Trophoblast cell (in vitro differentiated cells and primary cell): ENCODE measurements around the gene UBE2U.

Source experiments
- DNase-seq, 2 donors: peaks; one replicate each; pipeline ENCODE4 v3.0.0-alpha.2; 2016
- H2AFZ ChIP-seq: 2 replicates; pipeline ENCODE4 v1.6.1; 2013; ENCODE audit warnings: low read length, moderate library complexity, mild to moderate bottlenecking; ENCODE audit not compliant: insufficient read depth, poor library complexity
- H2AK5ac ChIP-seq: 2 replicates; pipeline ENCODE4 v1.6.1; 2013; ENCODE audit warnings: mild to moderate bottlenecking, low read length
- H2BK120ac ChIP-seq: 2 replicates; pipeline ENCODE4 v1.6.1; 2013; ENCODE audit warnings: low read length, mild to moderate bottlenecking, moderate library complexity; ENCODE audit not compliant: insufficient read depth, poor library complexity
- H2BK12ac ChIP-seq: 2 replicates; pipeline ENCODE4 v1.6.1; 2013; ENCODE audit warnings: mild to moderate bottlenecking, low read length, moderate library complexity
- H2BK5ac ChIP-seq: 2 replicates; pipeline ENCODE4 v1.6.1; 2013; ENCODE audit warnings: low read length, low read depth, moderate library complexity, mild to moderate bottlenecking; ENCODE audit not compliant: poor library complexity
- H3K14ac ChIP-seq: 2 replicates; pipeline ENCODE4 v1.6.1; 2013; ENCODE audit warnings: mild to moderate bottlenecking, low read length
- H3K18ac ChIP-seq: 2 replicates; pipeline ENCODE4 v1.6.1; 2013; ENCODE audit warnings: mild to moderate bottlenecking, low read length
- H3K23ac ChIP-seq: 2 replicates; pipeline ENCODE4 v1.6.1; 2013; ENCODE audit warnings: low read length
- H3K27ac ChIP-seq: 2 replicates; pipeline ENCODE4 v1.5.1; 2013; ENCODE audit warnings: low read depth, mild to moderate bottlenecking, inconsistent platforms, low read length, moderate library complexity
- H3K27me3 ChIP-seq: 2 replicates; pipeline ENCODE4 v1.6.1; 2013; ENCODE audit warnings: inconsistent platforms, mild to moderate bottlenecking, low read length, moderate library complexity; ENCODE audit not compliant: insufficient read depth
- H3K36me3 ChIP-seq, 2 experiments: 1 replicate in 1 of 2; 2 replicates in 1 of 2; pipeline ENCODE4 v1.6.1; 2013; ENCODE audit warnings: low read length in 2 of 2, mild to moderate bottlenecking in 2 of 2, moderate library complexity in 1 of 2; ENCODE audit not compliant: insufficient read depth in 2 of 2, control insufficient read depth in 1 of 2
- H3K4ac ChIP-seq: 2 replicates; pipeline ENCODE4 v1.6.1; 2013; ENCODE audit warnings: low read depth, mild to moderate bottlenecking, low read length, moderate library complexity
- H3K4me1 ChIP-seq, 2 experiments: 1 replicate in 1 of 2; 2 replicates in 1 of 2; pipeline ENCODE4 v1.6.1; 2013; ENCODE audit warnings: low read length in 2 of 2, mild to moderate bottlenecking in 2 of 2, moderate library complexity in 1 of 2; ENCODE audit not compliant: insufficient read depth in 2 of 2, control insufficient read depth in 1 of 2
- H3K4me2 ChIP-seq: 2 replicates; pipeline ENCODE4 v1.6.1; 2013; ENCODE audit warnings: inconsistent platforms, mild to moderate bottlenecking, low read length, moderate library complexity
- H3K4me3 ChIP-seq: 2 replicates; pipeline ENCODE4 v1.5.1; 2013; ENCODE audit warnings: mild to moderate bottlenecking, low read depth, low read length, inconsistent platforms
- H3K79me1 ChIP-seq: one replicate; pipeline ENCODE4 v1.6.1; 2013; ENCODE audit warnings: low read length
- H3K79me2 ChIP-seq: 2 replicates; pipeline ENCODE4 v1.6.1; 2013; ENCODE audit warnings: low read length, mild to moderate bottlenecking; ENCODE audit not compliant: control insufficient read depth, insufficient read depth, poor library complexity
- H3K9ac ChIP-seq: 2 replicates; pipeline ENCODE4 v1.6.1; 2013; ENCODE audit warnings: mild to moderate bottlenecking, low read length
- H3K9me3 ChIP-seq: 2 replicates; pipeline ENCODE4 v1.6.1; 2013; ENCODE audit warnings: low read depth, mild to moderate bottlenecking, control low read depth, inconsistent platforms, low read length; ENCODE audit not compliant: insufficient read depth
- H4K12ac ChIP-seq: 2 replicates; pipeline ENCODE4 v1.6.1; 2013; ENCODE audit warnings: low read depth, mild to moderate bottlenecking, low read length, moderate library complexity
- H4K8ac ChIP-seq: 2 replicates; pipeline ENCODE4 v1.6.1; 2013; ENCODE audit warnings: low read depth, mild to moderate bottlenecking, low read length, moderate library complexity
- H4K91ac ChIP-seq: one replicate; pipeline ENCODE4 v1.6.1; 2013; ENCODE audit warnings: low read depth, mild to moderate bottlenecking, low read length, moderate library complexity
- WGBS: extraction: QIAGEN DNeasy Blood & Tissue Kit; methylation state at CpG from one replicate; pipeline ENCODE4 v1.1.7; 2013; ENCODE audit warnings: missing lambda C conversion rate; ENCODE audit not compliant: insufficient read length, insufficient coverage; ENCODE audit errors: extremely low coverage; 5-methylcytosine and 5-hydroxymethylcytosine counted together

UBE2U gene

DNA sequence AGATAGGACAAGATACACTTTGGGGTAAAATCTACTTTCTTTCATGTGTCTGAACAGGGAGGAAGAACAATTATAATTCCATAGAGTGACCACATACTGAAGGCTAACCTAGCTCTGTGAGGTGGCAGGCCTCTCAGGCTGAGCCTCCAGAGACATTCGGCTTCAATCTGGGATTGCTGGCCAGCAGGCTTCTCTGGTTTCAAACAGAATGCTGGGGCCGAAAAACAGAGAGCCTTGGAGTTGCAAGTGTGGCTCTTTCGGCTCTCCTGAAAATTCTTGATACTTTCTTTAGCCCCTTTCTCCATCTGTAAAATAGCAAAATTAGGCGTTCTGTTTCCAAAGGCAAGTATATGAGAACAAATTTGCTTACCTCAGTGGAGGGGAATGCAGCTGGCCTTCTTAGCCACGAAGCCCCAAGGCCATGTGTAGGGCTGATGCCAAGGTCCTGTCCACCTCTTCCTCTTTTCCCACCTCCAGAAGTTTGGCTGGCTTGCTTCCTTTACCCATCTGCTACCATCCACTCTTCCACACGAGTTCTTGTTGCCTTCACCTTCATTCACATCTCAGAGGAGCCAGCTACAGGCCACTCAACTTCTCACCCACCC is 30.0 kb upstream of the UBE2U start:
- Histone ChIP-seq H3K4ac (no peak overlapping the region), H2AK5ac (no peak overlapping the region), H4K8ac (no peak overlapping the region), H3K36me3 (peaks cover 14 to 30% of the 10 kb centered on the region in 2 experiments), H3K18ac (no peak overlapping the region), H3K27me3 (no peaks in the 10 kb centered on the region), H3K79me2 (no peaks in the 10 kb centered on the region), H3K23ac (no peak overlapping the region), H2BK5ac (no peak overlapping the region), H3K4me3 (no peak overlapping the region), H2BK120ac (no peak overlapping the region), H4K12ac (no peak overlapping the region), H3K9me3 (no peaks in the 10 kb centered on the region), H3K4me2 (no peak overlapping the region), H3K4me1 (peaks cover 12% of the 10 kb centered on the region in 2 experiments), H4K91ac (peak overlapping the region; percentile 28), H3K14ac (no peak overlapping the region), H3K27ac (peak overlapping the region; percentile 8), H2AFZ (no peak overlapping the region), H2BK12ac (peak overlapping the region; percentile 15), H3K9ac (no peak overlapping the region), H3K79me1 (no peaks in the 10 kb centered on the region)
- no CpG with 5 or more reads among the region's 6 CpGs for WGBS
- DNase-seq: peak; percentile 63 to 68

- no peak overlapping the region for H2BK12ac ChIP-seq
- no peak overlapping the region for H2AFZ ChIP-seq
- no peaks in the 10 kb centered on the region for H3K27me3 ChIP-seq
- H3K14ac ChIP-seq: no peak overlapping the region
- no peak overlapping the region for H4K8ac ChIP-seq
- H3K79me2 ChIP-seq: no peaks in the 10 kb centered on the region
- H2BK120ac ChIP-seq: no peak overlapping the region
- peaks cover 12% of the 10 kb centered on the region in 2 experiments for H3K4me1 ChIP-seq
- H2AK5ac ChIP-seq: no peak overlapping the region
- no peak overlapping the region for H3K4me3 ChIP-seq
- no peak overlapping the region for H2BK5ac ChIP-seq
- no peak for DNase-seq
- H3K27ac ChIP-seq: no peak overlapping the region
- H3K9ac ChIP-seq: no peak overlapping the region
- H3K79me1 ChIP-seq: no peaks in the 10 kb centered on the region
- peaks cover 11 to 24% of the 10 kb centered on the region in 2 experiments for H3K36me3 ChIP-seq
- H3K9me3 ChIP-seq: no peaks in the 10 kb centered on the region
- no peak overlapping the region for H3K23ac ChIP-seq
- H4K12ac ChIP-seq: no peak overlapping the region
- H3K18ac ChIP-seq: no peak overlapping the region
- no peak overlapping the region for H3K4me2 ChIP-seq
- no peak overlapping the region for H4K91ac ChIP-seq
- no peak overlapping the region for H3K4ac ChIP-seq
Measured at GRCh38 chr1:64175639-64176038, 27.8 kb upstream of the UBE2U start.

DNA sequence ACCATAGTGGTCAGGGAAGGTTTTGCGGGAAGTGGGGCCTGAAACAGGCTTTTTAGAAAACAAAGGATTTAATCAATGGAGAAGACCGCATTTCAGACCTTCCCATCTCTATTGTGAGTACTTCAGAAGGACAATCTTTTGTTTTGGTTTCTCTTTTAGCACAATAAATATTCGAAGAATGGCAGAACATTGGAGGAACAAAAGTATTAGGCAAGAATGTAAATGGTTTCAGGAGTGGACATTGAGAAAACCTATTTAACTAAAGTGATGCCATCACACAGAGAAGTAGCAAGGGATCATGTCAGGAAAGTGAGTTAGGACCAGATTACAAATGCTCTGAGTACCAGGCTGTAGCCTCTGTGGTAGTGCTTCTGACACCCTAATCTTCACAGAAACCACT is 26.8 kb upstream of the UBE2U start:
- Histone ChIP-seq H3K18ac (no peak overlapping the region), H3K27me3 (no peaks in the 10 kb centered on the region), H4K91ac (no peak overlapping the region), H3K36me3 (peaks cover 11 to 24% of the 10 kb centered on the region in 2 experiments), H3K4me1 (peaks cover 5 to 6% of the 10 kb centered on the region in 2 experiments), H3K4me2 (no peak overlapping the region), H3K79me1 (no peaks in the 10 kb centered on the region), H2BK12ac (no peak overlapping the region), H3K9ac (no peak overlapping the region), H3K79me2 (no peaks in the 10 kb centered on the region), H3K9me3 (no peaks in the 10 kb centered on the region), H4K12ac (no peak overlapping the region), H4K8ac (no peak overlapping the region), H2BK120ac (no peak overlapping the region), H2AFZ (no peak overlapping the region), H2AK5ac (no peak overlapping the region), H3K4ac (no peak overlapping the region), H3K23ac (no peak overlapping the region), H2BK5ac (no peak overlapping the region), H3K27ac (no peak overlapping the region), H3K4me3 (no peak overlapping the region), H3K14ac (no peak overlapping the region)
- no peak for DNase-seq
- WGBS: no CpG with 5 or more reads among the region's 3 CpGs

GRCh38 chr1:64179588-64179987 is 23.8 kb upstream of the UBE2U start:
- no peak overlapping the region for H2AFZ ChIP-seq
- H4K8ac ChIP-seq: no peak overlapping the region
- peaks cover 9 to 24% of the 10 kb centered on the region in 2 experiments for H3K36me3 ChIP-seq
- no peak overlapping the region for H3K27ac ChIP-seq
- DNase-seq: no peak
- no peak overlapping the region for H2BK120ac ChIP-seq
- no peak overlapping the region for H2BK5ac ChIP-seq
- no peak overlapping the region for H2AK5ac ChIP-seq
- peaks cover 0 to 3% of the 10 kb centered on the region in 2 experiments for H3K4me1 ChIP-seq
- no peak overlapping the region for H4K12ac ChIP-seq
- H3K14ac ChIP-seq: no peak overlapping the region
- H3K4me3 ChIP-seq: no peak overlapping the region
- no peaks in the 10 kb centered on the region for H3K79me2 ChIP-seq
- H4K91ac ChIP-seq: no peak overlapping the region
- H3K79me1 ChIP-seq: no peaks in the 10 kb centered on the region
- no peak overlapping the region for H3K18ac ChIP-seq
- no CpG with 5 or more reads among the region's 4 CpGs for WGBS
- H3K4ac ChIP-seq: no peak overlapping the region
- H3K27me3 ChIP-seq: no peaks in the 10 kb centered on the region
- no peak overlapping the region for H2BK12ac ChIP-seq
- no peak overlapping the region for H3K9ac ChIP-seq
- H3K4me2 ChIP-seq: no peak overlapping the region
- no peak overlapping the region for H3K23ac ChIP-seq
- H3K9me3 ChIP-seq: no peaks in the 10 kb centered on the region
